H1 (cell line): ENCODE data around the gene COL12A1. TPM values are rescaled to one million over a fixed set of nuclear protein-coding genes. Genes with fewer than 3 reads are reported as not detected.
A peak's percentile ranks its signal among the peaks of the same experiment; 100 is the strongest.
"Not testable (repeated sequence)": the region's sequence is repeated elsewhere in the genome, so short reads cannot be mapped to it uniquely, and the experiment has no call there.

ENCODE experiments used
- CTCF ChIA-PET: fragments of 300-600 bp; sonication (Branson Sonifier 250); formaldehyde crosslinking; loops from one replicate; lab custom pipeline; 2021; ENCODE audit not compliant: partially characterized antibody; lab: Charles Lee
- POLR2A ChIA-PET: fragments of 300-600 bp; sonication (Branson Sonifier 250); formaldehyde crosslinking; loops from one replicate; lab custom pipeline; 2021; ENCODE audit warnings: inconsistent platforms; ENCODE audit not compliant: partially characterized antibody; lab: Charles Lee
- DNase-seq, 2 experiments: peaks; one replicate each; pipeline versions ENCODE4 v3.0.0 to v3.0.0-alpha.2; 2010 to 2022; ENCODE audit warnings: low spot score in 2 of 2, low read depth in 1 of 2, mixed read lengths in 1 of 2
- FAIRE-seq: peaks from 2 replicates; lab custom pipeline; 2011; peaks lifted over from hg19 to GRCh38; lab: Jason Lieb, UNC
- H2AFZ ChIP-seq: 2 replicates; pipeline ENCODE4 v1.8.1; 2012; ENCODE audit warnings: low read length, inconsistent platforms
- H2AK5ac ChIP-seq: 2 replicates; pipeline ENCODE4 v1.6.1; 2013; ENCODE audit warnings: low read depth, low read length
- H2BK120ac ChIP-seq: replicated peaks from 2 replicates; pipeline ENCODE3; 2013; ENCODE audit warnings: low read depth, low read length, inconsistent platforms
- H2BK12ac ChIP-seq: 2 replicates; pipeline ENCODE4 v1.6.1; 2013; ENCODE audit warnings: low read depth, low read length
- H2BK15ac ChIP-seq: 2 replicates; pipeline ENCODE4 v1.6.1; 2013; ENCODE audit warnings: low read length
- H2BK20ac ChIP-seq: 2 replicates; pipeline ENCODE4 v1.6.1; 2013; ENCODE audit warnings: low read length
- H2BK5ac ChIP-seq: 2 replicates; pipeline ENCODE4 v1.6.1; 2013; ENCODE audit warnings: low read depth, low read length
- H3K14ac ChIP-seq: 2 replicates; pipeline ENCODE4 v1.6.1; 2013; ENCODE audit warnings: inconsistent platforms; ENCODE audit not compliant: insufficient read length
- H3K18ac ChIP-seq: 2 replicates; pipeline ENCODE4 v1.6.1; 2013; ENCODE audit warnings: low read length; ENCODE audit errors: extremely low read depth
- H3K23ac ChIP-seq: 2 replicates; pipeline ENCODE4 v1.6.1; 2013; ENCODE audit warnings: inconsistent platforms; ENCODE audit not compliant: insufficient read length
- H3K23me2 ChIP-seq: 2 replicates; pipeline ENCODE4 v1.6.1; 2013; ENCODE audit warnings: low read depth, low read length
- H3K27ac ChIP-seq: 2 replicates; pipeline ENCODE4 v1.6.1; 2011; ENCODE audit warnings: low read depth, low read length, inconsistent platforms
- H3K27me3 ChIP-seq, 4 experiments: replicated peaks in 1 of 4; 1 replicate in 1 of 4; 2 replicates in 3 of 4; pipeline versions ENCODE4 v1.6.1 to v1.8.1; 2011 to 2013; ENCODE audit warnings: low read length in 3 of 4, mild to moderate bottlenecking in 3 of 4, inconsistent platforms in 2 of 4, mixed read lengths in 2 of 4, moderate library complexity in 1 of 4; ENCODE audit not compliant: control insufficient read depth in 3 of 4, insufficient read depth in 3 of 4; ENCODE audit errors: extremely low read depth in 1 of 4
- H3K36me3 ChIP-seq, 4 experiments: 2 replicates each; pipeline versions ENCODE4 v1.6.1 to v1.8.1; 2011 to 2013; ENCODE audit warnings: mild to moderate bottlenecking in 4 of 4, low read length in 3 of 4, moderate library complexity in 2 of 4, control low read depth in 1 of 4, inconsistent platforms in 1 of 4; ENCODE audit not compliant: insufficient read depth in 4 of 4, control insufficient read depth in 2 of 4
- H3K4ac ChIP-seq: replicated peaks from 2 replicates; pipeline ENCODE3; 2013; ENCODE audit warnings: low read length, low read depth, mixed read lengths, inconsistent platforms; ENCODE audit not compliant: insufficient read length
- H3K4me1 ChIP-seq, 4 experiments: replicated peaks in 1 of 4; 1 replicate in 1 of 4; 2 replicates in 3 of 4; pipeline versions ENCODE4 v1.6.1 to v1.8.1; 2011 to 2013; ENCODE audit warnings: low read length in 3 of 4, inconsistent platforms in 2 of 4, mixed read lengths in 1 of 4; ENCODE audit not compliant: insufficient read depth in 4 of 4, control insufficient read depth in 3 of 4
- H3K4me2 ChIP-seq, 2 experiments: 2 replicates each; pipeline versions ENCODE4 v1.6.1 to v1.8.1; 2011 to 2013; ENCODE audit warnings: low read depth in 2 of 2, low read length in 2 of 2, control low read depth in 1 of 2, inconsistent platforms in 1 of 2, mild to moderate bottlenecking in 1 of 2; ENCODE audit not compliant: insufficient read depth in 1 of 2
- H3K4me3 ChIP-seq, 4 experiments: fragments of 200-600, 300-600 bp in 1 of 4; sonication (generic), shearing (Covaris generic), sonication (Bioruptor Twin) in 1 of 4; 2 replicates each; pipeline versions ENCODE4 v1.5.1 to v1.8.1; 2011 to 2016; ENCODE audit warnings: low read length in 4 of 4, low read depth in 3 of 4, control low read depth in 2 of 4, inconsistent platforms in 2 of 4, mild to moderate bottlenecking in 2 of 4, mixed read lengths in 1 of 4, moderate library complexity in 1 of 4; ENCODE audit not compliant: insufficient read depth in 2 of 4; ENCODE audit errors: extremely low read depth in 1 of 4
- H3K56ac ChIP-seq: replicated peaks from 2 replicates; pipeline ENCODE3; 2013; ENCODE audit warnings: low read depth, mild to moderate bottlenecking, mixed read lengths, low read length, inconsistent platforms; ENCODE audit not compliant: insufficient read length
- H3K79me1 ChIP-seq: 2 replicates; pipeline ENCODE4 v1.6.1; 2013; ENCODE audit warnings: low read depth, low read length, control low read depth
- H3K79me2 ChIP-seq, 2 experiments: 2 replicates each; pipeline versions ENCODE4 v1.6.1 to v1.8.1; 2012 to 2013; ENCODE audit warnings: low read length in 2 of 2, mild to moderate bottlenecking in 2 of 2, inconsistent platforms in 1 of 2; ENCODE audit not compliant: insufficient read depth in 2 of 2, control insufficient read depth in 1 of 2
- H3K9ac ChIP-seq, 4 experiments: replicated peaks in 1 of 4; 1 replicate in 1 of 4; 2 replicates in 3 of 4; pipeline versions ENCODE4 v1.6.1 to v1.8.1; 2011 to 2013; ENCODE audit warnings: low read depth in 3 of 4, low read length in 3 of 4, control low read depth in 2 of 4, mild to moderate bottlenecking in 2 of 4, moderate library complexity in 2 of 4, inconsistent platforms in 1 of 4; ENCODE audit errors: extremely low read depth in 1 of 4
- H3K9me3 ChIP-seq, 2 experiments: 2 replicates each; pipeline versions ENCODE4 v1.6.1 to v1.8.1; 2012 to 2013; ENCODE audit warnings: mild to moderate bottlenecking in 2 of 2, moderate library complexity in 2 of 2, control low read depth in 1 of 2, inconsistent platforms in 1 of 2, low read depth in 1 of 2, low read length in 1 of 2, mixed read lengths in 1 of 2; ENCODE audit not compliant: insufficient read depth in 2 of 2
- H4K20me1 ChIP-seq, 2 experiments: replicated peaks in 1 of 2; 2 replicates each; pipeline versions ENCODE3 to v1.8.1; 2011 to 2013; ENCODE audit warnings: inconsistent platforms in 2 of 2, low read length in 2 of 2, mild to moderate bottlenecking in 1 of 2; ENCODE audit not compliant: insufficient read depth in 2 of 2, control insufficient read depth in 1 of 2
- H4K5ac ChIP-seq: 2 replicates; pipeline ENCODE4 v1.6.1; 2013; ENCODE audit warnings: low read length, low read depth, mixed read lengths, inconsistent platforms; ENCODE audit not compliant: insufficient read length
- H4K8ac ChIP-seq: 2 replicates; pipeline ENCODE4 v1.8.0; 2013; ENCODE audit warnings: mild to moderate bottlenecking, moderate library complexity, low read length, inconsistent platforms; ENCODE audit not compliant: insufficient read depth; ENCODE audit errors: extremely low read depth
- H4K91ac ChIP-seq: replicated peaks from 2 replicates; pipeline ENCODE3; 2013; ENCODE audit warnings: low read length, mixed read lengths, inconsistent platforms; ENCODE audit not compliant: insufficient read length
- KDM1A ChIP-seq: fragments of 200-600, 300-600 bp; sonication (generic); IDR thresholded peaks from 2 replicates; pipeline ENCODE4 v1.7.1; 2016; ENCODE audit warnings: mild to moderate bottlenecking, low read length, borderline replicate concordance
- WGBS, 2 experiments: shearing (Covaris generic) in 1 of 2; methylation state at CpG; one replicate each; pipeline versions ENCODE4 v1.1.6 to v1.1.7; 2013 to 2015; ENCODE audit warnings: low lambda C conversion rate in 2 of 2, mixed read lengths in 2 of 2, inconsistent platforms in 1 of 2, low coverage in 1 of 2, missing lambda C conversion rate in 1 of 2; ENCODE audit not compliant: insufficient replicate concordance in 2 of 2, insufficient coverage in 1 of 2, insufficient read length in 1 of 2; ENCODE audit errors: extremely low coverage in 1 of 2, missing lambda C conversion rate in 1 of 2; 5-methylcytosine and 5-hydroxymethylcytosine counted together
- polyA plus RNA-seq, 7 experiments: library from polyadenylated mRNA; depleted of rRNA in 3 of 7; stranded (reverse) in 5 of 7; unstranded in 2 of 7; fragments of >200 nt in 5 of 7; fragments of 200-250 nt in 2 of 7; gene quantifications; 1 replicate in 5 of 7; 2 replicates in 1 of 7; 4 replicates in 1 of 7; pipeline versions ENCODE4 v1.2.1 to v1.2.3, GENCODE V29; 2011 to 2013; ENCODE audit warnings: missing spikeins in 2 of 7, mixed read lengths in 2 of 7
- total RNA-seq: library from RNA; stranded (reverse); fragmentation: NEBNext Ultra II Directional; extraction: Animal tissue kit (Norgen Biotek cat#: 25700); gene quantifications from 2 replicates; pipeline ENCODE4 v1.2.1, GENCODE V29; 2021

COL12A1 gene
- total and polyA plus RNA-seq, 2 of the 8 experiments (the other 6 are each of a cell fraction or from before 2014, with no cell fraction given): 1.4 to 4.7 TPM

GRCh38 chr6:75186581-75186980 is 19.3 kb downstream of the COL12A1 start:
- peak; percentile 37; the same call in 1 of the 2 replicates for TF ChIP-seq KDM1A
- CTCF ChIA-PET: not testable (repeated sequence)

More at GRCh38 chr6:75186581-75186980, 19.3 kb downstream of the COL12A1 start:
- DNase-seq, H3K4me1 ChIP-seq, POLR2A ChIA-PET, H3K27me3 ChIP-seq, H2BK120ac ChIP-seq, H3K4ac ChIP-seq, H3K79me1 ChIP-seq, H4K91ac ChIP-seq, H2AK5ac ChIP-seq, H3K4me3 ChIP-seq, H3K36me3 ChIP-seq, H3K56ac ChIP-seq, FAIRE-seq, H3K27ac ChIP-seq, H3K9ac ChIP-seq, H3K9me3 ChIP-seq, H2BK15ac ChIP-seq, H2AFZ ChIP-seq, H3K23me2 ChIP-seq, H4K5ac ChIP-seq, H3K4me2 ChIP-seq, H2BK20ac ChIP-seq, H3K79me2 ChIP-seq, H4K20me1 ChIP-seq, H3K18ac ChIP-seq, H2BK5ac ChIP-seq, H2BK12ac ChIP-seq, H3K23ac ChIP-seq, H3K14ac ChIP-seq, H4K8ac ChIP-seq: not testable (repeated sequence)
- WGBS, 2 experiments: 43% methylated on average over 2 of the region's 2 CpGs; no CpG with 5 or more reads in 1 of the 2 experiments
